ENCODE results near the gene CTNNA3. TPM values are rescaled to one million over a fixed set of nuclear protein-coding genes. Genes with fewer than 3 reads are reported as not detected.

The CTNNA3 gene
- polyA plus RNA-seq, 12 donors, result 5.5 to 25.4 (median 10.2) TPM; not detected in 1

DNA sequence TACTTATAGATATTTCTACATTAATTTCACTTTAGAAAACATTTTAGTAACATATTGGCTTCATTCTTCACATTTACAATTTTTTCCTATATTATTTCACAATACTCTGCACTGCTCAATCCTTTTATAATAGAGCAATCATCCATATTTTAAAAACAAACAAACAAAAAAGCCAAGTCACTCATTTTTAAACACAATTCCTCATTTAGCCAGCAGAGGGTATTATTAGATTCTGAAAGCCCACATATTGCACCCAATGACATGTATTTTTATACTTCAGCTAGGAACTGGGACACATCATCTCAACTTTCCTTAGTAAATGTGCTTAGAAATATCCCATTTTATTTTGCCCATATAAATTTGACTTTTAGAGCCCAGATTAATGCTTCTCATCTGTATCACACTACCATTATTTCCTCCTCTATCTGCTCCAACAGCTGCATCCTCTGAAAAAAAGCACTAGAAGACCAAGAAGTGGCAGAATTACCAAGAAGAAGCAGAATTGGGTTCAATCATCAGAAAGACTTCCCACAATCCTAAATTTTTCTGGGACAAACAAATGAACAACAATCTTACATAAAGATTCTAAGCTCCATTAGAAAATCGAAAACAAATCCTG lies 29.5 kb downstream of the CTNNA3 start:
- DNase-seq, result peak; percentile 11

- no peak for DNase-seq
Observed at GRCh38 chr10:67665491-67665890, 30.5 kb downstream of the CTNNA3 start.

DNA sequence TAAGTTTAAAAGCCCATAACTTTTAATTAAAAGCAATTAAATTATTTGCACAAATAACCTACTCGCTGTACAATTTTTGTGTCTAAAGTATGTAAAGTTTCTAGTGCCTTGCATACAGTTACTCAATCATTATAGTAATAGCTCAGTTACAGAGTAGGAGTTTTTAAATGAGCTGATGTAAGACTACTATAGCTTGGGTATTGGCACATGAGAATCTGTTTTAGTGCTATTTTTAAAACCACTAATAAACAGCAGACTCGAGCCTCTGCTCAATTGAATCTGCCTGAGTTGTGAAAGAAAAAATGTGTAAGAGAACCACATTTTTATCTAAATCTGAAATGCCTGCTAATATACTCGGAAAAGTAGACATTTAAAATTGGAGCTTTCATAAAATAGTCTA lies 31.1 kb downstream of the CTNNA3 start:
- no peak for DNase-seq

- no peak for DNase-seq
Observed at GRCh38 chr10:67663449-67664087, 32.4 kb downstream of the CTNNA3 start.

- DNase-seq, result no peak
Observed at GRCh38 chr10:67662415-67662814, 33.6 kb downstream of the CTNNA3 start.

DNA sequence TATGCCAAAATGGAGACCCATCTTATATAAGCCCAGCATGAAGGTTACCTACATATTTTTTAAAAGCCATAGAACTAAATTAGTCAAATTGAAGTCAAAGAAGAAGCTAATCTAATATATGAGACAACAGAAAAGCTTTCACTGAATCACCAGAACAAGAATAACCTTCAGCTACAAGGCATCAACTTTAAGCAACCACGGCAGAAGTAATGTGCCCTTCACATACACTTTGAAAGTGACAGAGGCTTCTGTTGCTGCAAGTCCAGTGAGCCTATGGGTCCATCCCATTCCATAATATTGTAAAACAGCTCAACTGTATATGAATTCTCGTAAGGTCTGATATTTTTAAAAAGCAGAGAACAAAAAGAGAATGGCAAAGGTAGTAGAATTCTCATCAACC lies 36.5 kb downstream of the CTNNA3 start:
- DNase-seq, result no peak

- no peak for DNase-seq
Observed at GRCh38 chr10:67657775-67658174, 38.2 kb downstream of the CTNNA3 start.

DNA sequence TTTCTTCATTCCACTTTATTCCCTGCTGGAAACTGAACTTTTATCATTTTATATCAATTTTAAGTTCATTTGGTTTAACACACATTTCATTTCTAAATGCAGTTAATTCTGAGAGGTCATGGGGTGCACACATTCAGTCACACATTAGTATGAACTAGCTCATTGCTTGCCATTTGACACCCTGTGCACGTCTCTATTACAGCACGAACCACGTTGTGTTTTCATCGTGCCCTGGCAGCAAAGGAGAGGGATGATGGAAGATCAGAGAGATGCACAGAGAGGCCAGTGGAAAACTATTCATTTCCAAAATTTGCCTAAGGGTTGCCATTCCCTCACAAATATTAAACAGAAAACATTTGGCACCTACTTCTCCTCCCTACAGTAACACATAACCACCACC lies 45.4 kb downstream of the CTNNA3 start:
- DNase-seq, result no peak

DNA sequence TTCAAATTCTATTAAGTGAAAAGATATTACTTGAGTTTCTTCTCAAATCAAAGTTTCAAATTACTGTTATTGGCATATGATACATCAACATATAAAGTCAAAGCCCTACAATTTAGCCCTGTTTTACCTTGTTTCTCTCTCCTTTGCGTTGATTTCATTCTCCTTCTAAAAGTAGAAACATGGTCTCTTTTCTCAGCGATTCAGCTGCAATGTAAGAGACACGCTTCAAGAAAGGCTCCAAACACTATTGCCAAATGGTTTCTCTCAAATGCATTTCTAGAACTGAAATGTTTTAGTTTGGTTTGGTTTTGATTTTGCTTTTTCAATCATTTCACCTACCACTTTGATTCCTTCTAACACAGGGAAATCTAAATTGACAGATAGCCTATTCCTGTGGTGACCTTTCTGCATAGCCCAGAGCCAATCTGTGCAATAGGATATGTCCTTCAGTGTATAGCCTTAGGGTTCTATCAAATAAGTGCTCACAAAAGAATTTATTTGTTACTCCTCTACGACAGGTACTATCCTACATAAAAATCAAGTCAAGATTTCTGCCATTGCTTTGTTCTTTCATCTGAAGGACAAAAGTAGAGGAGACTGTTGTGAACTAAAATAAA lies 47.3 kb downstream of the CTNNA3 start:
- DNase-seq, result no peak

GRCh38 chr10:67630904-67631303 lies 65.1 kb downstream of the CTNNA3 start:
- DNase-seq, result no peak

DNA sequence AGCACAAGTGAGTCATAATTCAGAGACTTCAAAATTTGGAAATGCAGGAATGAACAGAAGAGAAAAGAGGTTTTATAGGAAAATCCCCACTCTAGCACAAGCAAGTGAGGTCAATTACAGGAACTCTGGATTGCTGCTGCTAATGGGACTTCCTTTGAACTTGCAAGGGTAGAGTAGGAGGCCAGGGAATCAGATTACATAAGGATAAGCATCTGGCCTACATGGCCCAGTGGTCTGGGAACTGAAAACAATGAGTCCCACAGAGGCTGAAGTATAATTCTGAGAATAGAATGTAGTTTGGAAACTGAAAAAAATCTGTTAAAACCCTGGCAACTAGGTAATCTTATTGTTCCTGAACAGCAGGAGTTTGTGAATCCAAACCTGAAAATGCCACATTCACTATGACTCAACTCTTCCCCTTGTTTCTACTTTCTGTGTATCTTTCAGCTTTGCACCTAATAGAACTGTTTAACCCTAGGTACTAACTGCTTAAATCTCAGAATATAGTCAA lies 66.5 kb downstream of the CTNNA3 start:
- no peak for DNase-seq

DNA sequence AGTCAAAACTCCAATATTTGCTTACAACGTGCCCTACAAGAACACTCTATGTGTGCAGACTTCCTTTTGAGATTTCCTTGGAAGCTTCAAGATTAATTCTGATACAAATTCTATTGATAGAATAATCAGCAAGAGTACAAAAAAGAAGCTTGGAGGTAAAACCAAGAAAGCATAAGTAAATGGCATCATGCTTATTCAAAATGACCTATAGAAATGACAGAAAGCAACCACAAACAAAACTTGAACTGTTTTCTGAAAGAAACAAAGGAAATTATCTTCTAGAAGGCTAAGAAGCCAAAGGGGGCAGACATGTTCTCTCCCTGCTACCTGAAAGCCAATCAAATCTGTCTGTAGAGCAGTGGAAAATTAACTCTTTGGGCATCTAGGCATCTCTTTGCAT lies 73.0 kb downstream of the CTNNA3 start:
- no peak for DNase-seq

- peak; percentile 58 for DNase-seq
Observed at GRCh38 chr10:67622511-67622910, 73.5 kb downstream of the CTNNA3 start.

- DNase-seq, result no peak
Observed at GRCh38 chr10:67621834-67622233, 74.2 kb downstream of the CTNNA3 start.

DNA sequence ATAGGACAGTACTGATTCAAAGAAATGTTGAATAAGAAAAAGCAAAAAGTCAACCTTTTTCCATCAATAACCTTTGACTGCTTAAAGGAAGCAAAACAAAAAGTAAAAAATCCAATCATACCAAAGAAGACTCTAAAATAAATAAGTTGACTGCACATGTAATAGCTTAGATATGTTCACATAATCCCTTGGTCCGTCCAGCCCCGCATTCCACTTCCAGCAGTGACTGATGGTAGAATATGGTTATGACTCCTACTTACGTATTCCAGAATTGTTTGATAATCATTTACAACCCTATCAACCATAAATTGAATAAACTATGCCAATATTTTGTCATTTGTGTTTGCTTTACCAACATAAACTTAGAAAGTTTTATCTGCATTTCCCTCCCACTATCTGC lies 77.9 kb downstream of the CTNNA3 start:
- no peak for DNase-seq

DNA sequence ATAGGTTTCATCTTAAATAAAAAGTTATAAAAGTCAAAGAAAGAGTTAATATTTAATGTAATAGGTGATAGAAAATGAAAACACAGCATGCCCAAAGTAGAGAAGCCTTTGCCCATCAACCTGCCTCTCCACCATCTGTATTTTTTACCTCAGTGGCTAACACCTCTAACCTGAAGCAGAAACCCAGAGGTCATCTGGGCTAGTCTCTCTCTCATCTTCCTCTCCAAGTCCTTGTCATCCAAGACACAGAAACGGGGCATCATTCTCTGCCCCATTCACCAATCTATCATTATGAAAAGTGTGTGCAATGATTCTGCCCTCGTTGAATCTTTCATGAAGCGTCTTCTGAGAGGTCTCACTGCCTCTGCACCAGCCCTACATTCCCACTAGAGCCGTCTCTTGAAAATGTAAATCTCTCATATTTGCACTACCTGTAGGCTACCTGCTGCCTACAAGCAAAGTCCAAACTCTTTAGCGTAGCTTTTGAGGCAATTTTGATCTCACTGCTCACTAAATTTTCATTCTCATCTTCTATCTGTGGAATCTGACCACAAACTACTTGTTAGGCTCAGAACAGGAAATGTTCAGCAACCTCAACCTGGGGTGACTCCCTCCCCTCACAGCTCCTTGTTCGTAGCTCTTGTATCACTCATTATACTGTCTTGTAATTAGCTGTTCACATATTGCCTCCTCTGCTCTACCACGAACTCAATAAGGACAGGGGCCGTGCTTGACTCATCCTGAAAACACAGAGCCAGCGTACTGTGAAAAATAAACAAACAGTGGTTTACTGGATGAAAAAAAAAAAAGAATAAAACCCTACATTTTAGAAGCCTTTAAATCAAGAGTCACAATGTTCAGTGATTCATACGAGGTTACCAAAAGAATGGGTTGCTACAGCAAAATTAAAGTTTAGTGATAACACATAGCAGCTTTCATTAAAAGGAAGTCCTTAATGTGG lies 83.1 kb downstream of the CTNNA3 start:
- no peak for DNase-seq

GRCh38 chr10:67612176-67612575 lies 83.8 kb downstream of the CTNNA3 start:
- DNase-seq, result no peak

GRCh38 chr10:67609996-67610793 lies 85.8 kb downstream of the CTNNA3 start:
- no peak for DNase-seq

DNA sequence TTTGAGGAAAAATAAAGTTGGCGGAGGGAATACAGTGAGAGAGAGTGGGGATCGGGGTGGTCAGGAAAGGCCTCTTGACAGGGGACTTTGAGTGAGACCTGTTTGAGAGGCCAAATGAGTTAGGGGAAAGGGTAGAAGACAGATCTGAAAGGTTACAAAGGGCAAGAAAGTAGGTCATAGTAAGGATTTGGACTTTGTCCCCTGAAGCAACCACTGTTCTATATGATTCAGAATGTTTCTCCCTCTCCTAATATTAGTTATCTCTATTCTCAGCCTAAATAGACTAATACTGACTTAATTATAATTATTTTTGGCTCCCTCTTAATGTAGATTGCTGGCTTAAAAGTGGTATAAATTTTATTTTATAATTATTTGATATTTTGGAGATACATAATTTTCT lies 88.0 kb downstream of the CTNNA3 start:
- no peak for DNase-seq

DNA sequence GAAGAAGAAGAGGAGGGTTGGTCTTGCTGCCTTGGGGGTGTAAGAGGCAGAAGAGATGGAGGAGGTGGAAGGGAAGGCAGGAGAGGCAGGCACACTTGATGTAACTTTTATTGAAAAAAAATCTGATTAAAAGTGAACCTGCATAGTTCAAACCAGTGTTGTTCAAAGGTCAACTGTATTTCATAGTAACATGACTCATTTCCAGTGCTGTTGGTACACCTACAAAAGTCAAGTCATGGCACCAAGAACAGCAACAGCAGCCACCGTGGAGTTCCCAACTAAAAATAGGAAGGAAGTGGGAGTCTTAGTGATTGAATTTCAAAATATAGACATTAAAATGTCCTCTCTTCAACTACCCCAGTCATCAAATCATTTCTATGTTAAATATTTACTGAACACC lies 88.5 kb downstream of the CTNNA3 start:
- DNase-seq, result no peak

DNA sequence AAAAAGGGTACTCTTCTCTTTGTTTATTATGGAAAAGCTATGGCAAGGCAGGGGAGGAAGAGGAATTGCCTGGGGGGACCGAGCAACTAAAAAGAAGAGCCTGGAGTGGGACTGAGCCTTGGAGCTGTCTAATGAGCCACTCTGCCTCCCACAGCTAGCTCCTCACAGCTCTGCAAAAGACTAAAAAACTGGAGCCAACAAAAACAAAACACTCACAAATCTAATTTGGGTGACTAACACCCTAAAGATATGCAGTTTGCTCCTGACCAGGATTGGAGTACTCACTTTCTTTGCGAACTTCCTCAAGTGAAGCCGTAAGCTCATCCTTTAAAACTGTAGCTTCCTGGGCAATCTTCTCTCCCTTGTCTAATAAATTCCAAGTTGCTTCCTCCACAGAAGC lies 89.4 kb downstream of the CTNNA3 start:
- no peak for DNase-seq

Measured in muscle of arm (tissue), 12 donors.